ENCODE measurements around the gene CDK2AP2. TPM values are rescaled to one million over a fixed set of nuclear protein-coding genes. Genes with fewer than 3 reads are reported as not detected.

The CDK2AP2 gene
- total and polyA plus RNA-seq, 2 experiments from 2014 or later = 48.6 to 120 TPM

DNA sequence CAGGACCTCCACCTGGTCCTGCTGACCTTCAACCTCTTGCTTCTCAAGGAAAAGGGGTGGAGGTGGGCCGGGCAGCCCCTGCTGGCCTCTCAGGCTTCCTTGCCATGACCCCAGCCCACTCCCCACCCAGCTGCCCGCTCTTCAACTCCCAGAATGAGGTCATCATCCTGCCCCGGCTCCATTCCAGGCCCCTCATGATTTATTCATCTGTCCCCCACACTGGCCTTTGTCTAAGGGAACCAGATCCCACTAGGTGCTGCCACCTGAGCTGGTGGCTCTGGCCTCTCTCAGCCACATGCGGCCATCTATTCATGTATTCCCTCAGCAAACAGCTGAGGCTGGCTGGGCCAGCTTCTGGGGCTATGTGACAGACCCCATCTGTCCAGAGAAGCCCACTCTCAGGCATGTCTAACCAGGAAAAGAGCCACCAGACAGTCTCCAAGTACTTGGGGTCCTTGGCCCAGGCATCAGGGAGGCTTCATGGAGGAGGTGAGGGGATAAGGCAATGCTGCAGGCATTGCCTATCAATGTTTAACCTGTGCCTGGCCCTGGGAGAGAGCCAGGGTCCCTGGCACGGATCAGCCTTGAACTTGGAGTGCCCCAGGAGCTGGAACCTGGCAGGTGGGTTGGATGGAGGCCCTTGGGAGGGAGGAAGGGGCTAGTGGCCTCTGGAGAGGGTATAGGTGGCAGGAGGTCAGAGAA, 17.5 kb upstream of the CDK2AP2 start:
- Mint-ChIP-seq H3K9me3 (peaks cover 4% of the 10 kb centered on the region), H3K27me3 (ENCODE audit: insufficient read depth, low read depth, poor library complexity) (peaks cover 7% of the 10 kb centered on the region), H3K27ac (no peak overlapping the region), H3K36me3 (ENCODE audit: low read depth) (no peaks in the 10 kb centered on the region; the same call in 2 of the 3 replicates), H3K4me1 (no peaks in the 10 kb centered on the region; the same call in 2 of the 3 replicates), H3K4me3 (no peak overlapping the region)
- Histone ChIP-seq H3K36me3 (ENCODE audit: insufficient read depth) (no peaks in the 10 kb centered on the region), H3K79me2 (replicated peaks; ENCODE audit: insufficient read depth) (no peaks in the 10 kb centered on the region), H3K9me2 (ENCODE audit: insufficient read depth) (0 out of 2 replicates have a peak, but pooled peaks cover 5% of the 10 kb centered on the region), H3K4me1 (ENCODE audit: insufficient read depth) (no peaks in the 10 kb centered on the region), H3F3A (replicated peaks; ENCODE audit: low read depth) (no peaks in the 10 kb centered on the region), H3K4me2 (no peak overlapping the region), H3K27me3 (ENCODE audit: insufficient read depth) (no peaks in the 10 kb centered on the region), H3K4me3 (no peak overlapping the region), H2AFZ (no peak overlapping the region), H3K27ac (ENCODE audit: low read depth) (no peak overlapping the region), H4K20me1 (replicated peaks; ENCODE audit: insufficient read depth) (no peaks in the 10 kb centered on the region)
- no peak for DNase-seq (ENCODE audit: low spot score)
- ATAC-seq = no peak
- TF ChIP-seq CREB1 (CRISPR knock-in tag; IDR thresholded peaks at IDR 0.05; ENCODE audit: low read depth) (no peak), EZH2phosphoT487 (IDR thresholded peaks at IDR 0.05; ENCODE audit: unreplicated experiment) (no peak), ZNF114 (CRISPR knock-in tag; IDR thresholded peaks at IDR 0.05) (no peak), JUNB (IDR thresholded peaks at IDR 0.05; ENCODE audit: unreplicated experiment) (no peak), ETS1 (IDR thresholded peaks at IDR 0.05) (no peak), STAT1 (IDR thresholded peaks at IDR 0.05; ENCODE audit: unreplicated experiment) (no peak), POLR2AphosphoS5 (IDR thresholded peaks at IDR 0.05; ENCODE audit: low read depth) (no peak), NANOG (IDR thresholded peaks at IDR 0.05; ENCODE audit: borderline replicate concordance) (no peak), ZNF462 (CRISPR knock-in tag; IDR thresholded peaks at IDR 0.05) (no peak), REST (IDR thresholded peaks at IDR 0.05; ENCODE audit: unreplicated experiment) (no peak), EZH2 (IDR thresholded peaks at IDR 0.05; ENCODE audit: low read depth, unreplicated experiment) (no peak), ZNF331 (CRISPR knock-in tag; IDR thresholded peaks at IDR 0.05; ENCODE audit: low read depth) (no peak)
- TF ChIP-seq, protein P1, sequence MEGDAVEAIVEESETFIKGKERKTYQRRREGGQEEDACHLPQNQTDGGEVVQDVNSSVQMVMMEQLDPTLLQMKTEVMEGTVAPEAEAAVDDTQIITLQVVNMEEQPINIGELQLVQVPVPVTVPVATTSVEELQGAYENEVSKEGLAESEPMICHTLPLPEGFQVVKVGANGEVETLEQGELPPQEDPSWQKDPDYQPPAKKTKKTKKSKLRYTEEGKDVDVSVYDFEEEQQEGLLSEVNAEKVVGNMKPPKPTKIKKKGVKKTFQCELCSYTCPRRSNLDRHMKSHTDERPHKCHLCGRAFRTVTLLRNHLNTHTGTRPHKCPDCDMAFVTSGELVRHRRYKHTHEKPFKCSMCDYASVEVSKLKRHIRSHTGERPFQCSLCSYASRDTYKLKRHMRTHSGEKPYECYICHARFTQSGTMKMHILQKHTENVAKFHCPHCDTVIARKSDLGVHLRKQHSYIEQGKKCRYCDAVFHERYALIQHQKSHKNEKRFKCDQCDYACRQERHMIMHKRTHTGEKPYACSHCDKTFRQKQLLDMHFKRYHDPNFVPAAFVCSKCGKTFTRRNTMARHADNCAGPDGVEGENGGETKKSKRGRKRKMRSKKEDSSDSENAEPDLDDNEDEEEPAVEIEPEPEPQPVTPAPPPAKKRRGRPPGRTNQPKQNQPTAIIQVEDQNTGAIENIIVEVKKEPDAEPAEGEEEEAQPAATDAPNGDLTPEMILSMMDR (conservative IDR thresholded peaks at IDR 0.05; ENCODE audit: low read depth in 2 of 2) = no peak

Measured in GM23338 (cell line).